VCaP (cell line): ENCODE data around the gene ATP13A2.
"Not testable (repeated sequence)": the region's sequence is repeated elsewhere in the genome, so short reads cannot be mapped to it uniquely, and the experiment has no call there.

Experiments used
- H3K27ac ChIP-seq: fragments of 450-650 bp; 2 replicates; pipeline ENCODE4 v1.5.1; 2017
- CTCF ChIP-seq: fragments of 450-650 bp; conservative IDR thresholded peaks from 2 replicates; pipeline ENCODE4 v1.5.1; 2017; ENCODE audit warnings: mild to moderate bottlenecking, moderate library complexity

ATP13A2 gene

GRCh38 chr1:16938351-16939321, 73.1 kb downstream of the ATP13A2 start:
- TF ChIP-seq CTCF, result no peak
- no peak overlapping the region for H3K27ac ChIP-seq

GRCh38 chr1:16936580-16936979, 75.1 kb downstream of the ATP13A2 start:
- not testable (repeated sequence) for H3K27ac ChIP-seq
